ENCODE measurements around the gene IQSEC3.
"Not testable (repeated sequence)": the region's sequence is repeated elsewhere in the genome, so short reads cannot be mapped to it uniquely, and the experiment has no call there.

- not testable (repeated sequence) for TF ChIP-seq CTCF, POLR2A (IDR thresholded peaks at IDR 0.05)
Measured at GRCh38 chr12:72018-72417, 5.5 kb downstream of the IQSEC3 start.

Data from body of pancreas (tissue), 4 donors.